Smooth muscle cell (in vitro differentiated cells): ENCODE results near the gene TLE2. TPM values are rescaled to one million over a fixed set of nuclear protein-coding genes. Genes with fewer than 3 reads are reported as not detected.

ENCODE experiments used
- DNase-seq: peaks from one replicate; lab custom pipeline; 2025; ENCODE audit not compliant: unreplicated experiment; lab: John Stamatoyannopoulos, UW
- H2AFZ ChIP-seq: fragments of 200-600 bp; sonication (generic); 2 replicates; pipeline ENCODE4 v1.6.0; 2016; ENCODE audit warnings: antibody characterized with exemption, low read depth, mild to moderate bottlenecking
- H3F3A ChIP-seq: fragments of 200-600 bp; sonication (generic); 2 replicates; pipeline ENCODE4 v1.6.0; 2017; ENCODE audit warnings: antibody characterized with exemption, low read depth
- H3K27ac ChIP-seq: fragments of 200-600 bp; sonication (generic); 2 replicates; pipeline ENCODE4 v1.5.1; 2016; ENCODE audit warnings: low read depth, mild to moderate bottlenecking
- H3K27me3 ChIP-seq: fragments of 200-600 bp; sonication (generic); 2 replicates; pipeline ENCODE4 v1.6.1; 2016; ENCODE audit warnings: low read depth, mild to moderate bottlenecking
- H3K36me3 ChIP-seq: fragments of 200-600 bp; sonication (generic); 2 replicates; pipeline ENCODE4 v1.5.1; 2016; ENCODE audit warnings: low read depth
- H3K4me1 ChIP-seq: fragments of 200-600 bp; sonication (generic); 2 replicates; pipeline ENCODE4 v1.5.1; 2016; ENCODE audit warnings: low read depth
- H3K4me2 ChIP-seq: fragments of 200-600 bp; sonication (generic); 2 replicates; pipeline ENCODE4 v1.6.0; 2016; ENCODE audit warnings: mild to moderate bottlenecking
- H3K4me3 ChIP-seq: fragments of 200-600 bp; sonication (generic); 2 replicates; pipeline ENCODE4 v1.5.1; 2016; ENCODE audit warnings: mild to moderate bottlenecking
- H3K79me2 ChIP-seq: fragments of 200-600 bp; sonication (generic); 2 replicates; pipeline ENCODE4 v1.6.0; 2016; ENCODE audit warnings: low read depth, mild to moderate bottlenecking
- H3K9ac ChIP-seq: fragments of 200-600 bp; sonication (generic); 2 replicates; pipeline ENCODE4 v1.6.0; 2016; ENCODE audit warnings: low read depth
- H3K9me3 ChIP-seq: fragments of 200-600 bp; sonication (generic); replicated peaks from 2 replicates; pipeline ENCODE4 v1.5.1; 2016; ENCODE audit warnings: low read depth
- H4K20me1 ChIP-seq: fragments of 200-600 bp; sonication (generic); 2 replicates; pipeline ENCODE4 v1.6.0; 2016; ENCODE audit warnings: low read depth
- WGBS: methylation state at CpG from one replicate; pipeline ENCODE4 v1.1.7; 2016; ENCODE audit warnings: low lambda C conversion rate; 5-methylcytosine and 5-hydroxymethylcytosine counted together
- polyA plus RNA-seq: library from polyadenylated mRNA; unstranded; fragments of >200 nt; fragmentation: Nextera tagmentation; extraction: Ambion mirVana; gene quantifications from 2 replicates; pipeline ENCODE4 v1.2.1, GENCODE V29; 2016
- total RNA-seq: library from RNA; depleted of rRNA; stranded (reverse); fragments of >200 nt; gene quantifications from 2 replicates; pipeline ENCODE4 v1.2.3, GENCODE V29; 2014
- TF ChIP-seq, protein P1 (sequence below): fragments of 200-600 bp; sonication (generic); IDR thresholded peaks from 2 replicates; pipeline ENCODE4 v1.5.1; 2017; ENCODE audit warnings: borderline replicate concordance, mild to moderate bottlenecking, antibody characterized with exemption; ENCODE audit not compliant: insufficient read depth, poor library complexity, severe bottlenecking

TLE2 gene
- total and polyA plus RNA-seq, 2 experiments from 2014 or later = 7.1 to 14.9 TPM

- no peak for DNase-seq
- no peak overlapping the region for H3K9ac ChIP-seq
- no peaks in the 10 kb centered on the region for H3K27me3 ChIP-seq
- H3K9me3 ChIP-seq = no peaks in the 10 kb centered on the region
- peaks cover 10% of the 10 kb centered on the region for H3K4me1 ChIP-seq
- H2AFZ ChIP-seq = peak overlapping the region; percentile 72
- H4K20me1 ChIP-seq = no peaks in the 10 kb centered on the region
- TF ChIP-seq, protein P1, sequence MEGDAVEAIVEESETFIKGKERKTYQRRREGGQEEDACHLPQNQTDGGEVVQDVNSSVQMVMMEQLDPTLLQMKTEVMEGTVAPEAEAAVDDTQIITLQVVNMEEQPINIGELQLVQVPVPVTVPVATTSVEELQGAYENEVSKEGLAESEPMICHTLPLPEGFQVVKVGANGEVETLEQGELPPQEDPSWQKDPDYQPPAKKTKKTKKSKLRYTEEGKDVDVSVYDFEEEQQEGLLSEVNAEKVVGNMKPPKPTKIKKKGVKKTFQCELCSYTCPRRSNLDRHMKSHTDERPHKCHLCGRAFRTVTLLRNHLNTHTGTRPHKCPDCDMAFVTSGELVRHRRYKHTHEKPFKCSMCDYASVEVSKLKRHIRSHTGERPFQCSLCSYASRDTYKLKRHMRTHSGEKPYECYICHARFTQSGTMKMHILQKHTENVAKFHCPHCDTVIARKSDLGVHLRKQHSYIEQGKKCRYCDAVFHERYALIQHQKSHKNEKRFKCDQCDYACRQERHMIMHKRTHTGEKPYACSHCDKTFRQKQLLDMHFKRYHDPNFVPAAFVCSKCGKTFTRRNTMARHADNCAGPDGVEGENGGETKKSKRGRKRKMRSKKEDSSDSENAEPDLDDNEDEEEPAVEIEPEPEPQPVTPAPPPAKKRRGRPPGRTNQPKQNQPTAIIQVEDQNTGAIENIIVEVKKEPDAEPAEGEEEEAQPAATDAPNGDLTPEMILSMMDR = no peak
- H3F3A ChIP-seq = peaks cover 11% of the 10 kb centered on the region
- H3K79me2 ChIP-seq = no peaks in the 10 kb centered on the region
- no peak overlapping the region for H3K27ac ChIP-seq
- WGBS = 55% methylated on average over 15 of the region's 15 CpGs
- peak overlapping the region; percentile 27 for H3K4me3 ChIP-seq
- no peaks in the 10 kb centered on the region for H3K36me3 ChIP-seq
- H3K4me2 ChIP-seq = peak overlapping the region; percentile 77
These were observed 13.7 kb upstream of the TLE2 start for GRCh38 chr19:3042621-3043267.

GRCh38 chr19:3041761-3042620, 12.9 kb upstream of the TLE2 start:
- Histone ChIP-seq H3K4me2 (peak overlapping the region; percentile 78), H3K79me2 (no peaks in the 10 kb centered on the region), H3K36me3 (no peaks in the 10 kb centered on the region), H3K27ac (no peak overlapping the region), H2AFZ (peak overlapping the region; percentile 82), H3K9me3 (no peaks in the 10 kb centered on the region), H3F3A (peaks cover 15% of the 10 kb centered on the region), H3K9ac (peak overlapping the region; percentile 11), H4K20me1 (no peaks in the 10 kb centered on the region), H3K27me3 (no peaks in the 10 kb centered on the region), H3K4me3 (peak overlapping the region; percentile 41), H3K4me1 (peaks cover 6% of the 10 kb centered on the region)
- 24% methylated on average over 11 of the region's 40 CpGs for WGBS
- TF ChIP-seq, protein P1 = no peak
- DNase-seq = no peak

GRCh38 chr19:3041327-3041726, 12.2 kb upstream of the TLE2 start:
- H3K36me3 ChIP-seq = no peaks in the 10 kb centered on the region
- DNase-seq = no peak
- peak overlapping the region; percentile 78 for H3K4me2 ChIP-seq
- WGBS = 75% methylated on average over 12 of the region's 12 CpGs
- H3K27me3 ChIP-seq = no peaks in the 10 kb centered on the region
- TF ChIP-seq, protein P1 = no peak
- H3K27ac ChIP-seq = no peak overlapping the region
- peaks cover 21% of the 10 kb centered on the region for H3F3A ChIP-seq
- peaks cover 6% of the 10 kb centered on the region for H3K4me1 ChIP-seq
- H3K9me3 ChIP-seq = no peaks in the 10 kb centered on the region
- H3K79me2 ChIP-seq = no peaks in the 10 kb centered on the region
- H3K9ac ChIP-seq = no peak overlapping the region
- no peaks in the 10 kb centered on the region for H4K20me1 ChIP-seq
- peak overlapping the region; percentile 41 for H3K4me3 ChIP-seq
- peak overlapping the region; percentile 82 for H2AFZ ChIP-seq
